K562 (cell line): Measurements from ENCODE around the gene PLAAT5. TPM values are rescaled to one million over a fixed set of nuclear protein-coding genes. Genes with fewer than 3 reads are reported as not detected.

Experiments
- CREB1 ChIP-seq, 2 experiments: sonication (generic) in 1 of 2; formaldehyde crosslinking in 1 of 2; IDR thresholded peaks; 2 replicates each; pipeline versions ENCODE4 v1.6.1 to v1.8.0; 2012 to 2022; ENCODE audit warnings: inconsistent platforms in 1 of 2, mild to moderate bottlenecking in 1 of 2, missing genetic modification reagents in 1 of 2, moderate library complexity in 1 of 2
- EP400 ChIP-seq: fragments of 450-650 bp; IDR thresholded peaks from 2 replicates; pipeline ENCODE4 v1.6.1; 2017; ENCODE audit warnings: antibody characterized with exemption, mild to moderate bottlenecking, moderate library complexity
- FOSL1 ChIP-seq: fragments of 200-800 bp; sonication (Bioruptor generic); conservative IDR thresholded peaks from 2 replicates; pipeline ENCODE4 v1.6.1; 2016; ENCODE audit warnings: missing genetic modification characterization, missing compliant biosample characterization
- HEY1 ChIP-seq: fragments of 250-450 bp; sonication (Bioruptor Pico); IDR thresholded peaks from 2 replicates; pipeline ENCODE4 v1.5.0; 2020; ENCODE audit warnings: mild to moderate bottlenecking, moderate library complexity, borderline replicate concordance
- NCOA1 ChIP-seq: fragments of 450-650 bp; IDR thresholded peaks from 2 replicates; pipeline ENCODE4 v1.6.1; 2016; ENCODE audit warnings: low read depth
- NFE2L1 ChIP-seq: fragments of 450-650 bp; IDR thresholded peaks from 2 replicates; pipeline ENCODE4 v1.6.1; 2016; ENCODE audit warnings: missing genetic modification characterization, low read depth, mild to moderate bottlenecking, missing compliant biosample characterization, moderate library complexity, borderline replicate concordance
- NR3C1 ChIP-seq: sonication (generic); formaldehyde crosslinking; IDR thresholded peaks from 2 replicates; pipeline ENCODE4 v1.8.1; 2022; ENCODE audit warnings: missing genetic modification reagents
- NR4A1 ChIP-seq, 2 experiments: fragments of 250-450 bp in 1 of 2; fragments of 450-650 bp in 1 of 2; sonication (Bioruptor Pico) in 1 of 2; IDR thresholded peaks; 2 replicates each; pipeline versions ENCODE4 v1.4.0 to v1.6.1; 2016 to 2020; ENCODE audit warnings: mild to moderate bottlenecking in 2 of 2, missing compliant biosample characterization in 1 of 2, missing genetic modification characterization in 1 of 2, moderate library complexity in 1 of 2
- POLR3A ChIP-seq: IDR thresholded peaks from 2 replicates; pipeline ENCODE4 v1.6.1; 2011; ENCODE audit warnings: borderline replicate concordance, mild to moderate bottlenecking, moderate library complexity; ENCODE audit not compliant: insufficient read length, insufficient read depth; ENCODE audit errors: extremely low read depth
- PRMT5 ChIP-seq: sonication (generic); formaldehyde crosslinking; IDR thresholded peaks from 2 replicates; pipeline ENCODE4 v1.5.0; 2020; ENCODE audit warnings: missing genetic modification reagents
- RCOR1 ChIP-seq, 2 experiments: IDR thresholded peaks; 2 replicates each; pipeline ENCODE4 v1.6.1; 2012; ENCODE audit warnings: low read depth in 2 of 2, low read length in 2 of 2, borderline replicate concordance in 1 of 2, improper control_type of control experiment in 1 of 2
- RFX1 ChIP-seq: fragments of 450-650 bp; IDR thresholded peaks from 2 replicates; pipeline ENCODE4 v1.6.1; 2016; ENCODE audit warnings: mild to moderate bottlenecking, moderate library complexity
- SIX5 ChIP-seq, 2 experiments: IDR thresholded peaks; 2 replicates each; pipeline ENCODE4 v1.6.1; 2011; ENCODE audit warnings: low read length in 2 of 2, borderline replicate concordance in 1 of 2, low read depth in 1 of 2, mild to moderate bottlenecking in 1 of 2, moderate library complexity in 1 of 2; ENCODE audit not compliant: insufficient read depth in 1 of 2
- SMAD1 ChIP-seq: fragments of 150-350 bp; IDR thresholded peaks from 2 replicates; pipeline ENCODE4 v1.6.1; 2014; ENCODE audit warnings: low read length, low read depth; ENCODE audit not compliant: partially characterized antibody
- SMARCC2 ChIP-seq: fragments of 450-650 bp; IDR thresholded peaks from 2 replicates; pipeline ENCODE4 v1.6.1; 2017; ENCODE audit warnings: antibody characterized with exemption, moderate library complexity, mild to moderate bottlenecking, low read depth
- U2AF1 ChIP-seq: fragments of 200-400 bp; formaldehyde crosslinking; optimal IDR thresholded peaks from 2 replicates; pipeline ENCODE3; 2017; ENCODE audit warnings: mild to moderate bottlenecking, low read depth, low read length, moderate library complexity
- ZNF431 ChIP-seq: sonication (generic); formaldehyde crosslinking; IDR thresholded peaks from 2 replicates; pipeline ENCODE4 v1.8.0; 2022; ENCODE audit warnings: mild to moderate bottlenecking, missing genetic modification reagents
- ZNF551 ChIP-seq: fragments of 250-450 bp; sonication (Bioruptor Pico); IDR thresholded peaks from 2 replicates; pipeline ENCODE4 v1.5.0; 2021; ENCODE audit warnings: mild to moderate bottlenecking, moderate library complexity
- ZNF707 ChIP-seq: fragments of 250-450 bp; sonication (Bioruptor Pico); conservative IDR thresholded peaks from 2 replicates; pipeline ENCODE4 v1.8.0; 2022; ENCODE audit warnings: inconsistent platforms, mild to moderate bottlenecking, moderate library complexity
- ZNF778 ChIP-seq: fragments of 450-650 bp; formaldehyde crosslinking; IDR thresholded peaks from 2 replicates; pipeline ENCODE4 v1.4.0; 2020; ENCODE audit warnings: mild to moderate bottlenecking, moderate library complexity
- polyA plus RNA-seq, 8 experiments: library from polyadenylated mRNA; depleted of rRNA in 4 of 8; stranded (reverse) in 5 of 8; unstranded in 3 of 8; fragments of >200 nt; fragmentation: Nextera tagmentation in 2 of 8; fragmentation: Illumina TruSeq in 1 of 8; extraction: Ambion mirVana in 2 of 8; extraction: Trizol in 1 of 8; gene quantifications; 2 replicates each; pipeline versions ENCODE4 v1.2.1 to v1.2.3, GENCODE V29; 2011 to 2014; ENCODE audit warnings: inconsistent platforms in 1 of 8, missing spikeins in 1 of 8
- total RNA-seq, 7 experiments: library from RNA; depleted of rRNA in 6 of 7; stranded (reverse); fragments of >200 nt in 6 of 7; fragmentation: Illumina TruSeq in 2 of 7; extraction: Trizol in 2 of 7; gene quantifications; 2 replicates each; pipeline versions ENCODE4 v1.2.1 to v1.2.3, GENCODE V29; 2011 to 2021; ENCODE audit warnings: low replicate concordance in 1 of 7
- TF ChIP-seq, protein P1 (sequence below), 3 experiments: IDR thresholded peaks in 2 of 3; conservative IDR thresholded peaks in 1 of 3; 2 replicates each; pipeline ENCODE4 v1.5.1; 2011 to 2012; ENCODE audit warnings: low read length in 3 of 3, mild to moderate bottlenecking in 3 of 3, control low read depth in 2 of 3, improper control_type of control experiment in 1 of 3, inconsistent platforms in 1 of 3, low read depth in 1 of 3, mixed read lengths in 1 of 3, moderate library complexity in 1 of 3; ENCODE audit not compliant: insufficient read depth in 2 of 3
- TF ChIP-seq, protein P2 (sequence below): fragments of 250-450 bp; sonication (Bioruptor Pico); IDR thresholded peaks from 2 replicates; pipeline ENCODE4 v1.4.0; 2020; ENCODE audit warnings: mild to moderate bottlenecking
- TF ChIP-seq, protein P3 (sequence below): sonication (generic); formaldehyde crosslinking; IDR thresholded peaks from 2 replicates; pipeline ENCODE4 v1.8.0; 2022; ENCODE audit warnings: missing genetic modification reagents, mild to moderate bottlenecking, borderline replicate concordance

The PLAAT5 gene
- total and polyA plus RNA-seq, 9 of the 15 experiments (the other 6 are each of a cell fraction or from before 2014, with no cell fraction given) = not detected

DNA sequence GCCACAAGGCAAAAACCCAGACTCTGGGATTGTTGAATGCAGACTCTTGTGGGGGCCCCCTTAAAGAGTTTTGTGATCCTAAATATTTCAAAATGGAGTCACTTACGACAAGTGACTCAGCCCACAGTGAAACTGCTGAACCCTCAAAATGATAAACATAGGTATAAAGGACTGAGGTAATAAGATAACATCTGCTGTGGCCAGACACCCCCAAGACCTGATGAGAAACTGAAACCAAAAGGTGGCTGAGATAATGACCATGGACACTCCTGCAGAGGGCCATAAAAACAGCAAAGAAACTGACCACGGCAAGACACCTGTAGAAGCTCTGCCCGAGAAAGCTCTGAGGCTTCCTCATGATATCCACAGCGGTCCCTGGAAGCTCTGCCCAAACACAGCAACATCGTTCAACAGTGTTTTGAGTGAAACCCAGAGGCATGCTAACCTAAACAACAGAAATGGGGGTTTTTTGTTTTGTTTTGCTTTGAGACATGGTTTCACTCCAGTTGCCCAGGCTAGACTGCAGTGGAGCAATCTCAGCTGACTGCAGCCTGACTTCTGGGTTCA lies 44.0 kb upstream of the PLAAT5 start (continued):
- TF ChIP-seq FOSL1 (tag) (peak; percentile 41; the same call in 1 of the 2 replicates), HEY1 (CRISPR knock-in tag) (peak; percentile 96), ZNF431 (CRISPR knock-in tag) (no peak), NCOA1 (no peak), RCOR1 (IDR thresholded peaks at IDR 0.05; ENCODE audit: borderline replicate concordance in 1 of 2, low read depth in 2 of 2, low read length in 2 of 2) (no peak), ZNF778 (no peak), PRMT5 (no peak), ZNF707 (CRISPR knock-in tag) (peak; percentile 83), U2AF1 (no peak), NFE2L1 (tag) (peak; percentile 77), POLR3A (no peak), EP400 (no peak), SIX5 (IDR thresholded peaks at IDR 0.05; ENCODE audit: borderline replicate concordance in 1 of 2, insufficient read depth in 1 of 2, low read depth in 1 of 2, low read length in 2 of 2) (no peak), ZNF551 (CRISPR knock-in tag) (no peak), CREB1 (IDR thresholded peaks at IDR 0.05) (no peak), CREB1 (CRISPR knock-in tag; IDR thresholded peaks at IDR 0.05) (no peak), NR3C1 (CRISPR knock-in tag) (no peak), NR4A1 (CRISPR knock-in tag; IDR thresholded peaks at IDR 0.05) (peak; percentile 96), NR4A1 (tag; IDR thresholded peaks at IDR 0.05) (peak; percentile 99), SMAD1 (no peak), SMARCC2 (no peak), RFX1 (no peak)
- TF ChIP-seq, protein P1, sequence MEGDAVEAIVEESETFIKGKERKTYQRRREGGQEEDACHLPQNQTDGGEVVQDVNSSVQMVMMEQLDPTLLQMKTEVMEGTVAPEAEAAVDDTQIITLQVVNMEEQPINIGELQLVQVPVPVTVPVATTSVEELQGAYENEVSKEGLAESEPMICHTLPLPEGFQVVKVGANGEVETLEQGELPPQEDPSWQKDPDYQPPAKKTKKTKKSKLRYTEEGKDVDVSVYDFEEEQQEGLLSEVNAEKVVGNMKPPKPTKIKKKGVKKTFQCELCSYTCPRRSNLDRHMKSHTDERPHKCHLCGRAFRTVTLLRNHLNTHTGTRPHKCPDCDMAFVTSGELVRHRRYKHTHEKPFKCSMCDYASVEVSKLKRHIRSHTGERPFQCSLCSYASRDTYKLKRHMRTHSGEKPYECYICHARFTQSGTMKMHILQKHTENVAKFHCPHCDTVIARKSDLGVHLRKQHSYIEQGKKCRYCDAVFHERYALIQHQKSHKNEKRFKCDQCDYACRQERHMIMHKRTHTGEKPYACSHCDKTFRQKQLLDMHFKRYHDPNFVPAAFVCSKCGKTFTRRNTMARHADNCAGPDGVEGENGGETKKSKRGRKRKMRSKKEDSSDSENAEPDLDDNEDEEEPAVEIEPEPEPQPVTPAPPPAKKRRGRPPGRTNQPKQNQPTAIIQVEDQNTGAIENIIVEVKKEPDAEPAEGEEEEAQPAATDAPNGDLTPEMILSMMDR (IDR thresholded peaks at IDR 0.05 in 2 of 3, conservative IDR thresholded peaks at IDR 0.05 in 1 of 3; ENCODE audit: insufficient read depth in 2 of 3, low read depth in 1 of 3, low read length in 3 of 3) = no peak
- TF ChIP-seq, protein P2, sequence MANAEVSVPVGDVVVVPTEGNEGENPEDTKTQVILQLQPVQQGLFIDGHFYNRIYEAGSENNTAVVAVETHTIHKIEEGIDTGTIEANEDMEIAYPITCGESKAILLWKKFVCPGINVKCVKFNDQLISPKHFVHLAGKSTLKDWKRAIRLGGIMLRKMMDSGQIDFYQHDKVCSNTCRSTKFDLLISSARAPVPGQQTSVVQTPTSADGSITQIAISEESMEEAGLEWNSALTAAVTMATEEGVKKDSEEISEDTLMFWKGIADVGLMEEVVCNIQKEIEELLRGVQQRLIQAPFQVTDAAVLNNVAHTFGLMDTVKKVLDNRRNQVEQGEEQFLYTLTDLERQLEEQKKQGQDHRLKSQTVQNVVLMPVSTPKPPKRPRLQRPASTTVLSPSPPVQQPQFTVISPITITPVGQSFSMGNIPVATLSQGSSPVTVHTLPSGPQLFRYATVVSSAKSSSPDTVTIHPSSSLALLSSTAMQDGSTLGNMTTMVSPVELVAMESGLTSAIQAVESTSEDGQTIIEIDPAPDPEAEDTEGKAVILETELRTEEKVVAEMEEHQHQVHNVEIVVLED (CRISPR knock-in tag) = peak; percentile 85
- TF ChIP-seq, protein P3, sequence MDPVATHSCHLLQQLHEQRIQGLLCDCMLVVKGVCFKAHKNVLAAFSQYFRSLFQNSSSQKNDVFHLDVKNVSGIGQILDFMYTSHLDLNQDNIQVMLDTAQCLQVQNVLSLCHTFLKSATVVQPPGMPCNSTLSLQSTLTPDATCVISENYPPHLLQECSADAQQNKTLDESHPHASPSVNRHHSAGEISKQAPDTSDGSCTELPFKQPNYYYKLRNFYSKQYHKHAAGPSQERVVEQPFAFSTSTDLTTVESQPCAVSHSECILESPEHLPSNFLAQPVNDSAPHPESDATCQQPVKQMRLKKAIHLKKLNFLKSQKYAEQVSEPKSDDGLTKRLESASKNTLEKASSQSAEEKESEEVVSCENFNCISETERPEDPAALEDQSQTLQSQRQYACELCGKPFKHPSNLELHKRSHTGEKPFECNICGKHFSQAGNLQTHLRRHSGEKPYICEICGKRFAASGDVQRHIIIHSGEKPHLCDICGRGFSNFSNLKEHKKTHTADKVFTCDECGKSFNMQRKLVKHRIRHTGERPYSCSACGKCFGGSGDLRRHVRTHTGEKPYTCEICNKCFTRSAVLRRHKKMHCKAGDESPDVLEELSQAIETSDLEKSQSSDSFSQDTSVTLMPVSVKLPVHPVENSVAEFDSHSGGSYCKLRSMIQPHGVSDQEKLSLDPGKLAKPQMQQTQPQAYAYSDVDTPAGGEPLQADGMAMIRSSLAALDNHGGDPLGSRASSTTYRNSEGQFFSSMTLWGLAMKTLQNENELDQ (CRISPR knock-in tag) = no peak
